HG03520 (cell line): ENCODE results near the gene TNFRSF9.
"Not testable (repeated sequence)": the region's sequence is repeated elsewhere in the genome, so short reads cannot be mapped to it uniquely, and the experiment has no call there.

Experiments used
- ATAC-seq: cut with Tn5 transposase; IDR thresholded peaks from one replicate; pipeline ENCODE4 v1.9.1; 2021; ENCODE audit warnings: mild to moderate bottlenecking, moderate library complexity; ENCODE audit not compliant: unreplicated experiment

The TNFRSF9 gene

DNA sequence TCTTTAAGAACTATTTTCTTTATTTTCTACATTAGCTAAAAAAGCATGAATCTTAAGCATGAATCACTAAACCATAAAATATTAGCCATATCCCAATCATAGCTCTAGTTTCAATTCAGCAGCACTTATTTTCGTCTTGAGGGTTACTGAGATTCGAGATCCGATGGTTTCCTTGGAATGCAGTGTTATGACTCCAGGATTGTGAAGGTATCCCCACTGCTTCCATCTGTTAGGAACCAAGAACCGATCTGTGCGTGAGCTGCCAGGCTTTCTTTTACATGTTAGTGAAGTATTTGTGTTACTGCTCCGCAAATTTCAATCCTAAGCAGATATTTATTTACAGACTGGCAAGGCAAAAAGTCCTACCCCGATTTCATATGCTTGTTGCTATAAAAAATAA lies 18.8 kb downstream of the TNFRSF9 start:
- ATAC-seq, result no peak

DNA sequence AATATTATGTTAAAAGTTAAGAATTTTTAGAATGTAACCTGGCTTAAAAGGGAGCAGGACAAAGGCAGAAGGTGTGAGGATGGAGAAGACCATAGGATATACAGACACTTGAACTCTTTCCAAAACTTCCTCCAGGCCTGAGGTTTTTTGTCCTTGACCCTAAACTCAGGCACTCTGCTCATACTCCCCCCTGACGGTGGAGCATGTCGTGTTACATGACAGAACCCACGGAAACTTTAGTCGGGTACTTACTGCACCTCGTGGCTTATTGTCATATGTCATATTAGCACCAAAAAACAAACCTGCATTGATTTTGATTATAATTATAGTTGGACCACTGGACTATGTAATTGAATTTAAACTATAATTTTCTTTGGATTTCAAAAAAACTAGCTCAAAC lies 20.8 kb downstream of the TNFRSF9 start:
- no peak for ATAC-seq

DNA sequence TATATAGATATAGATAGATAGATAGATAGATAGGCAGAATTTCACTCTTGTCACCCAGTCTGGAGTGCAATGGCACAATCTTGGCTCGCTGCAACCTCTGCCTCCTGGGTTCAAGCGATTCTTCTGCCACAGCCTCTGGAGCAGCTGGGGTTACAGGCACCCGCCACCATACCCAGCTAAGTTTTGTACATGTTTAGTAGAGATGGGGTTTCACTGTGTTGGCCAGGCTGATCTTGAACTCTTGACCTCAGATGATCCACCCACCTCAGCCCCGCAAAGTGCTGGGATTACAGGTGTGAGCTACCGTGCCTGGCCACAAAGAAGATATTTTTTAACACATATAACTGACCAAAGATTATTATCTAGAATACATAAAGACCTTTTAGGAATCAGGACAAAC lies 22.7 kb downstream of the TNFRSF9 start:
- ATAC-seq, result not testable (repeated sequence)

DNA sequence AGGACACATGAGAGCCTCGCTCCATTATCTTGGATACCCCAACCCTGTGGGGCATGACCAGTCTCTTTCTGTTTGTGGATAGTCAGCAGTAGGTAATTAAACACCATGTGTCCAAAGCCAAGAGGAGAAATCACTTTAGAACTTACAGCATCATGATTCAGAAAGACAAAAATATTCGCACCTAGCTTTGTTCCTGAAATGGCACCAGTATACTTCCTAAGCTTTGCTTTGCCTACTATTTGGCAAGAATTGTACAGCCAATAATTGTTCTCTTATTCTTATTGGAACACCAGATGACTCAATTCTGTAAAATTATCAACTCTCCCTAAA lies 24.2 kb downstream of the TNFRSF9 start:
- ATAC-seq, result no peak

DNA sequence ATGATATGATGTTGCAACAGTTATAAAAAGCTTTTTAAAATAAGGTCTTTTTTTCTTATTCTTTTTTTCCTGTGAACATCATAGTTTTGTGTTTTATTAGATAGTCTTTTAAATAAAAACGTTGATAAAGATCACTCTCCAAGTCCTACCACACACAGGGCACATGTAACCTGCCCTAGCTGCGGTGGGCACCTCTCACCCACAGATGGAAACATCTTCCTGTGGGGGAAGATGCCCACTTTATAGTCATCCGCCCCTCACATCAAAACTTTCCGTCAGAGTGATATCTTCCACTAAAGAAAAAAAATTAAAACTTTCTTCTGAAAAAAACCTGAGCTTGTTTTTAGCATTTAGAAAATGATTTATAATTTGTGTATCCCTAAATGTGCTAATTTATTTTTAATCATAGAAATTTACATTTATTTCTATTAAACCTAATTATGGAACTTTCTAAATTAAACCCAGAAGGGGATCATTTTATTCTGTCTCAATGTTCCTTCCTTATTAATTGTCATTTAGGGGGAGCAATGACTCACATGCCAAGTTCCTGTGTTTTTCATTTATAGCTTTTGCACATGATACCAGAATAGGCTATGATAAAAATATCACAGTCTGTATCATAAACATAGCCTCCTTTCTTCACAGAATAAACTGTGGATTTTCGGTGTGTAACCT lies 24.7 kb downstream of the TNFRSF9 start:
- no peak for ATAC-seq

DNA sequence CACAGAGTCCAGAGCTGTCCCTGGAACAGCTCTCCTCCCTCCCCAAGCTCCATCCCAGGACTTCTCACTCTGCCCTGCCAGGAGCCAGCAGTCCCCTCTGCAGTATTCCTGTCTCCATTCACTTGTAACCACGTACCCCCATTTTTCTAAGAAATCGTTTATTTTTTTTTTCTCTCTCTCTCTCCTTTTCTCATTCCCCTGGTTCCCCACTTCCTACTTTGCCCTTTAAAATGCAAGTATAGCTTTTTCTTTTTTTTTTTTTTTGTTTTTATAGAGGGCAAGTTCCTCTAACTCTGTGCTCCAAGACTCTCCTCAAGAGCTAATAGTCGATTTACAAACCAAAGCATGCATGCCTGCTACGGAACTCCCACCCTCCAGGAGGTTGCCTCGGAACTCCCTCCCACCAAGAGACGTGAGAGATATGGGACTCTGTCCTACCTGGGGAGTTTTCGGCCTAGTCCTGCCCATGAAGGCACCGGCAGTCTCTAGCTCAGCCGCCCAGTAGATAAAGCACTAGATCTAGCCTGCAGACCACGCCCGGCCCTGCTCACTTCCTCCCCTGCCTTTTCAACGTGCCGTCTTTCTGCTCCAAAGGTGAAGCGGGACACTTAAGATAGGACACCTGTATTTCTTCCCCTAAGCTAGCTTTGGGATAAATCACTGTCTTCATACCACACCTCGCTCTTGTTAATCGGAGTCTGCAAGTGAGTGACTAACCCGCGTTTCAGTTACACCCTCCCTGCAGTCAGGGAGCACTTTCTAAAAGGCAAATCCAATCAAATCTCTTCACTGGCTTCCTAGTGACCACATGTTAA lies 27.7 kb downstream of the TNFRSF9 start:
- ATAC-seq, result no peak

DNA sequence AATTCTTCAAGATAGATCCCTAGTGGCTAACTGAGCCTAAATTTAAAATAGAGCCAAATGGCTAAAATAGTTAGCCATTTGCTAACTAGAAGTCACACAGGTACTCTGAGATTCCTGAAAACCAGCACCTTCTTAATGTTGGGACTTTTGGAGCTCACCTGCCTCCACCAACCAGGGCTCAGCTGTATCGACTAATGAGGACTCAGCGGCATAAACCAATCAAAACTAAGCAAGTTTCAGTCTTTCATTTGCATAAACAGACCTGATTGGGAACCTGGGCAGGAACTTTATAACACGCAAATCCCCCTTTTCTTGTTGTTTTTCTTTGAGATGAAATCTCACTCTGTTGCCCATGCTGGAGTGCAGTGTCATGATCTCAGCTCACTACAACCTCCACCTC lies 28.5 kb downstream of the TNFRSF9 start:
- ATAC-seq, result no peak

DNA sequence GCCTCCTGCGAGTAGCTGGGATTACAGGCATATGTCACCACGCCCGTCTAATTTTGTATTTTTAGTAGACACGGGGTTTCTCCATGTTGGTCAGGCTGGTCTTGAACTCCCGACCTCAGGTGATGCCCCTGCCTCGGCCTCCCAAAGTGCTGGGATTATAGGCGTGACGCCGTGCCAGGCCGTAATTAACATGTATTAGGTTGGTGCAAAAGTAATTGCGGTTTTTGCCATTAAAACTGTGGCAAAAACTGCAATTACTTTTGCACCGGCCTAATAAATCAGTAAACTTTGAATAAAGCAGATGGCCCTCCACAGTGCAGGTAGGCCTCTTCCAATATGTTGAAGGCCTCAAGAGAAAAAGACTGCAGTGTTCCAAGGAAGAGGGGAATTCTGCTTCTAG lies 35.4 kb downstream of the TNFRSF9 start:
- no peak for ATAC-seq

DNA sequence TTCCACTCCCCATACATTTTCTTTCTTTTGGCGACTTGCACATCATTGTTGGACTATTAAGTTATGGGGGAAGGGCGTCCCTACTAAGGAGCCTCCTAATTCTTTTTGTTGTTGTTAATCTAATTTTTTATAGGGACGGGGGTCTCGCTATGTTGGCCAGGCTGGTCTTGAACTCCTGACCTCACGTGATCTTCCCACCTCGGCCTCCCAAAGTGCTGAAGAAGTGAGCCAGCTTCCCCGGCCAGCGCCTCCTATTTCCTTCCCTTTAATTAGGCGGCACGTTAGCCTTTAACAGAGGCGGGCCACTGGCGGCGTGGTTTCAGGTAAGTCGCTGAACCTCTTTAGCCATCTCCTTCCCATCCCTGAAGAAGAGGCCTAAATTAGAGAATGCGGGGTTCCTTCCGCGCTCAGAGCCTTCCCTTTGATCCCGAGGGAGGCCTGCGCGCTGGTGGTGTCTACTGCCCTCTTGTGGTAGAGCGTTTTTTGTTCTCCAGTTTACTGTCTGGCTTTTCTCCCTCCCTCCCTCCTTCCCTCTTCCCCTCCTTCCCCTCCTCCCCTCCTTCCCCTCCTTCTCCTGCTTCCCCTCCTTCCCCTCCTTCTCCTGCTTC lies 38.1 kb downstream of the TNFRSF9 start:
- no peak for ATAC-seq

DNA sequence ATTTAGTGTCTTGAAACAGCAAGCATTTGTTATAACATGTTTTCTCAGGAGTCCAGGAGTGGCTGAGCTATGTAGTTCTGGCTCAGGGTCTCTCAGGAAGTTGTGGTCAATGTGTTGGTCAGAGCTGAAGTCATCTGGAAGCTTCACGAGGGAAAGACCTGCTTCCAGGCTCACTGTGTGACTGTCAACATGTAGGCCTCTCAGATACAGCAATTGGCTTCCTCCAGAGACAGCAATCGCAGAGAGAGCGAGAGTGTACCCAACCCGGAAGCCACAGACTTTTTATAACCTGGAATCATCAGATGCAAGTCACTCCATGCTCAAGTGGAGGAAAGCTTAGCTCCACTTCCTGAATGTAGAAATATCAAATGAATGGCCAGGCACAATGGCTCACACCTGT lies 40.9 kb downstream of the TNFRSF9 start:
- ATAC-seq, result no peak

DNA sequence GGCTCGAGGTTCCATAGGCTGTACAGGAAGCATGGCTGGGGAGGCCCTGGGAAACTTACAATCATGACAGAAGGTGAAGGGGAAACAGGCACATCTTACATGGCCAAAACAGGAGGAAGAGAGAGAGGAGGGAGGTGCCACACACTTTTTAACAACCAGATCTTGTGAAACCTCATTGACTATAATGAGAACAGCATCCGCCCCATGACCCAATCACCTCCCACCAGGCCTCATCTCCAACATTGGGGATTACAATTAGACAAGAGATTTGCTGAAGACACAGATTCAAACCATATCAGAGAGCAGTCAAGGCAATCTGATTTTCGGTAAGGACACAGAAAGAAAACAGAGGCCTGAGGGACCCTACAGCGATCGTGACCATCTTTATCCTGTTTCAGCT lies 41.7 kb downstream of the TNFRSF9 start:
- ATAC-seq, result no peak

DNA sequence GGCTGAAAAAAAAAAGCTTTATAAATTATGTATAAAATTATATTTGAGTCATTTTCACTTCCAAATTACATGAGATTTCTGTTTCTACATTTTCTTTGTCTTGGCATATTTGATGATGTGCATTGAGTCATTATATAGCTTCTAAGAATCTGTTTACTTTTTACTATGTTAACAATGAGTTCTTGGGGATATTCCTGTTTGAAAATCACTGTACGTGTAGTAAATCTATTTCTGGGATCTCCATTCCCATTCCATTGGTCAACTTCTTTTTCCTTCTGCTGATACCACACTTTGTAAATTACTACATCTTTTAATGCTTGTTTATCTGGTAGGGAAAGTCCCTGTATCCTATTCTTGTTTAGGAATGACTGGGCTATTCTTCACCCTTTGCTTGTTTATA lies 43.6 kb downstream of the TNFRSF9 start:
- no peak for ATAC-seq

DNA sequence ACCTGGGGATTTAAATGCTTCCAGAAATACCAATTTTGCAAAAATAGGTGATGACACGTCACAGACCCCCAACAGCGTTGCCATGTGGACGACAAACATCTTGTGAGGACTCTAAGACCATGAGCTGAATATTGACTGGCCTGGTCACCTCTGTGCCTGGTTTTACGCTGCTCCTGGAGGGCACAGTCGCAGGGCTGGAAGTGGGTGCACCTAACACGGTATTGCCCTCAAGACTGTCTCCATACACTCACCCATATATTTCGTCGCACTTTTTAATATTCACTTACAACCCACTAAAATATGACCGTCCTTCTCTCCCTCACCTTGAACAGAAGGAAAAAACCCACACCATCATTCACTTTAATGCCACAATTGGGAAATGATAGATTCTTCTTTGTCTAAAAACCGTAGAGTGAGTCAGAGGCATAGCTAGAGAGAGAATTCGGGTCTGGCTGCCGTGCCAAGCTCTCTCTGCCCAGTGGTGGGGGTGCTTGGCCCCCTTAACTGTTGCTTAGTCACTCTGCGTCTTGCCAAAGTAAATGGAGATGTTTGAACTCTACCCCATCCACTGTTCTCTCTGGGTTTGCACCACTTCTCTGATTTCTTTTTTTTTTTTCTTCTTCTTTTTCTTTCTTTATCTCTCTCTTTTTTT lies 47.0 kb downstream of the TNFRSF9 start:
- ATAC-seq, result no peak

DNA sequence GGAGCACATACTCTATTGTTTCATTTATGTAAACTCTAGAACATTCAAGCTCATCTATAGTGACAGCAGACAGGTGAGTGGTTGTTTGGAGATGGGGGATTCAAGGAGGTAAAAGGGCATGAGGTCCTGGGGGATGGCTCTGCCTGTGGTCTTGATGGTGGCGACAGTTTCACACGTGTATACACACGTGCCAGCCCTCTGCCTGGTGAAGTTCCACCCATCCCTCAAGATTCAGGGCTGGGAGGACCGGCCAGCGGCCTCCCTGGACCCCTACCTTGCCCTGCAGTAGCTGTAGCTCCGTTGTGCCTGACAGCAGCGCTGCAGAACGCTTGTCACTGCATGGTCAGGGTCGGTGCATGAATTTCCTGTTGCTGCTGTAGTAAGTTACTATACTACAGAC lies 48.8 kb downstream of the TNFRSF9 start:
- no peak for ATAC-seq

DNA sequence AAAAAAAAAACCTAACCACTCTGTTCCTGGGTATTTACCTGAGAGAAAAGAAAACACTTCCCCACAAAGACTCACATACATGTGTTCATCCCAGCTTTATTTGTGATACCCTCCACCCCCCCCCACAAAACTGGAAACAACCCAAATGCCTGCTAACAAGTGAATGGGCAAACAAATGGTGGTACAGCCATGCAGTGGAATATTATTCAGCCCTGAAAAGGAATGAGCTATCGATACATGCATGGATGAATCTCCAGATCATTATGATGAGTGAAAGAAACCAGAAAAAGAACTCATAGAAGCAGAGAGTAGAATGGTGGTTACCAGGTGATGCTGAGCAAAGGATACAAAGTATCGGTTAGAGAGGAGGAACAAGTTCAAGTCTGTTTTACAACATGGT lies 49.8 kb downstream of the TNFRSF9 start:
- ATAC-seq, result no peak

DNA sequence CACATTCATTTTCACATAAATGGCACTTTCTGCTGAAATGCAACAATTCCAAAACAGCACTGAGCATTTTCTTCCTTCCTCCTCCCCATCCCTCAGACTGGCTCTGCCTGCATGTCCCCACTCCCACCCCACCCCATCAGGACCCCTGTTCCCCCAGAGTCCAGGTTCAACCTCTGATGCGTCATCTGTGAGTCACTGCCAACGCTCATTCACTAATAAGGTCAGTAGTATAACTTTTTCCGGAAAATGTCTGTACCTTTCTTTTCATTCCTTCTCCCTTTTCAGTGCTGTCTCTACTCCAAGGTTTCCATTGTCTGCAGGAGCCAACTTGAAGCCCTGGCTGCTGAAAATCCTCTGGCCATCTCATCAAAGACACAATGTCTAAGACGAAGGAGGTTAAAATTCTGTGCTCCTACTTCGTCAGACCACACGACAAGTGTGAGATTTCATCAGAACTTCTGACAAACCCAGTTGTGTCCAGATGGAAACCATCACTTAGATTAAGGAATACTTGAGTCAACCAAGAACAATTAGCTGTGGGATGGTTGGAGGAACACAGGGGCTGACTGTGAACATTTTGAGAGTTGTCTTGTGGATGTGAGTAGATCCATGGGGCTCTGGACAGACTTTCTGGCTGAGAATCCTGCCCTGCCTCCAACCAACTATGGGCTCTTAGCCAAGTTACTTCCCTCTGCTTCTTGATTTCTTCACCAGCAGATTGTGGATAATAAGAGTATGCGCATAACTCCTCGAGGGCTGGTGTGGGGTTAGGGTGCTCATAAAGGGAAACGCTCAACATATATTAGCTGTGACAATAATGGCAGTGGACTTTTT lies 52.2 kb downstream of the TNFRSF9 start:
- no peak for ATAC-seq

DNA sequence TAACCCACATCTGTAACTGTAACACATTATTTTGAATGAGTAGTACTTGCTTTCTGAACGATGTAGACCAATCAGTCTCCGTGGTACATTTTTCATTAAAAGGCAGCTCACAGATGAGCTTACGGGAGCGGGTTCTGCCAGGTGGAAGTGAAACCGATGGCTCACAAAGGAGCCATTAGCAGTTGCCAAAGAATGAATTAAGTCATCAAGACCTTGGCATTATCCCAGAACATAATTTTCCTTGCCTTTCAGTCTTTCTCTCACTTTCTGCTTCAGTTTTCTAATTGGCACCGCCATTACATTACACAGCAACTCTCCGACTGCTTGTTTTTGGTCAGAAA lies 54.3 kb downstream of the TNFRSF9 start:
- ATAC-seq, result no peak

DNA sequence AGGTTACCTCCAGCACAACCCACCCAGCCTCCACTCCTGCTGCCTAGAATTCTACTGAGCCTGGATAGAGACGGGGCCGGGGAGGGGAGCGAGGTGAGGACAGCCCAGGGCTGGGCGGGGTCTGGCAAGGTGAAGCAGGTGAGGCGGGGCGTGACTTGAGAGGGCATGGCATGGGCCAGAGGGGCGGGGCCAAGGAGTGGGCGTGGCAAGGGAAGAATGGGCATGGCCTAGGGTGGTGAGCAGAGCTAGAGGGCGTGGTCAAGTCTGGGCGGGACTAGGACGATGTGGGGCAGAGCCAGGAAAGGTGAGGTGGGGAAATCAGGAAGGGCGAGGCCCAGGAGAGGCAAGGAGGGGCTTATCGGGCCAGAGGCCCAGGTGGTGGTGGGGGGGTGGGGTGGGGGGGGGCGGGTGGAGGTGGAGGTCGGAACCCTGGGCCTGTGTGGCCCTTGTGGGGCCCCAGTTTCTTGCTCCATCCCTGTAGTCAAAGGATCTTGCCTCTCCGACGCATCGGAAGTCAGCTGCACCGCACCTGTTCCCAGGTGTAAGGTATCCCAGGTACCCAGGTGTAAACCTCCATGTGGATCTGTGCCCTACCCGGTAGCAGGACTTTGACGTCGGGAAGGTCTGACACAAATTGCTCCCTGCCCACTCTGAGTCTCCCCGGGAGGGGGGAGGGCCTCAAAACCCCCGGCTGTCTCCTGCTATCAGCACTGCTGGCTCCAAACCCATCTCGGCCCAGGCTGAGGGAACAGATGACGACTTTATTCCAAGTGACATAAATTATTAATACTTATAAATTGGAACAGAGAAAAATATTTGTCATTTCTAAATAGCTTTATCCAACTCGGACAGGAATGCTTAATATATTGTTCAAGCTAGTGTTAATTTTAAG lies 54.9 kb downstream of the TNFRSF9 start:
- ATAC-seq, result no peak

DNA sequence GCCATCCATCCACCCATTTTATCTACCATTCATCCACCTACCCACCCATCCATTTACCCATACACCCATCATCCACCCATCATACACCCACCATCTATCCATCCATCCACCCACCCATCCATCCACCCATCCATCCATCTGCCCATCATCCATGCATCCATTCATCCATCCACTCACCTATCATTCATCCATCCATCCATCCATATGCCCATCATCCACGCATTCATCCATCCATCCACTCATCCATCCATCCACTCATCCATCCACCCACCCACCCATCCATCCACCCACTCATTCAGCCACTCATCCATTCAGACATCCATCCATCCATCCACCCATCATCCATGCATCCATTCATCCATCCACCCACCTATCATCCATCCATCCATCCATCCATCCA lies 55.9 kb downstream of the TNFRSF9 start:
- no peak for ATAC-seq

DNA sequence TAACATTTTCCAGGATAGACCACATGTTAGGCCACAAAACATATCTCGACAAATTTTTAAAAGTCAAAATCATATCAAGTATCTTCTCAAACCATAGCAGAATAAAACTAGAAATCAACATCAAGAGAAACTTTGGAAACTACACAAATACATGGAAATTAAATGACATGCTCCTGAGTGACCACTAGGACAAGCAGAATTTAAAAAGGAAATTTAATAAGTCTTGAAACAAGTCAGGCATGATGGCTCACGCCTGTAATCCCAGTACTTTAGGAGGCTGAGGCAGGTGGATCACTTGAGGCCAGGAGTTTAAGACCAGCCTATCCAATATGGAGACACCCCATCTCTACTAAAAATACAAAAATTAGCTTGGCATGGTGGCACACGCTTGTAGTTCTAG lies 61.4 kb downstream of the TNFRSF9 start:
- no peak for ATAC-seq
